SH-SY5Y (cell line): ENCODE measurements around the gene CST7.

Experiments used
- GATA2 ChIP-seq: IDR thresholded peaks from 2 replicates; pipeline ENCODE4 v1.6.1; 2011; ENCODE audit warnings: mild to moderate bottlenecking, low read depth, low read length
- GATA3 ChIP-seq: IDR thresholded peaks from 2 replicates; pipeline ENCODE4 v1.6.1; 2011; ENCODE audit warnings: low read depth, mild to moderate bottlenecking, low read length, moderate library complexity

DNA sequence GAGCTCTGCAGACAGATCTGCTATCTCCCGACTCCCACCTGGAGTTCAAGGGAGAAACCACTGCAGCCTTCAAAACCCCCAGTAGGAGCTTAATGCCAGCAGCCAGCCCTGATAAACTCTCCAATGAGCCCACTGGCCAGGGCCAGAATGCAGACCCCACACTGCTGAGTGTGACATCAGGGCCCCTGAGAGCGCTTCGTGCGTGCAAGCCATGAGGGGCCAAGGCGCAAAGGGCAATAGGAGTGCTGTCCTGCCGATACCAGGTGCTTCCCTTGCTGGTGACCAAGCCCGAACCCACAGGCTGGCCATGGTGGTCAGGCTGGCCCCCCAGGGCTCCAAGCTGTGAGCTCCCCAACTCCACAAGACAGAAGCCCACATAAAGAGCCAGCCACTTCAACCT lies 33.2 kb upstream of the CST7 start:
- TF ChIP-seq GATA2 = no peak
- no peak for TF ChIP-seq GATA3
